AG10803 (cell line): ENCODE results near the gene DDX39B.

Experiments used
- DNase-seq: peaks from one replicate; pipeline ENCODE4 v3.0.0; 2010; ENCODE audit warnings: low read depth
- H3K4me3 ChIP-seq: 2 replicates; pipeline ENCODE4 v1.5.1; 2011; ENCODE audit warnings: mild to moderate bottlenecking, low read length, control low read depth
- CTCF ChIP-seq: conservative IDR thresholded peaks from 2 replicates; pipeline ENCODE4 v1.5.1; 2011; ENCODE audit warnings: mild to moderate bottlenecking, low read length, control low read depth, inconsistent platforms

DDX39B gene

GRCh38 chr6:31579119-31579505 lies 37.3 kb upstream of the DDX39B start:
- no peak for DNase-seq
- H3K4me3 ChIP-seq = no peak overlapping the region
- TF ChIP-seq CTCF = no peak

GRCh38 chr6:31578184-31579118 lies 36.6 kb upstream of the DDX39B start:
- H3K4me3 ChIP-seq = no peak overlapping the region
- no peak for DNase-seq
- no peak for TF ChIP-seq CTCF

GRCh38 chr6:31577579-31577966 lies 35.8 kb upstream of the DDX39B start:
- DNase-seq = no peak
- TF ChIP-seq CTCF = no peak
- no peak overlapping the region for H3K4me3 ChIP-seq

- DNase-seq = no peak
- H3K4me3 ChIP-seq = no peak overlapping the region
- TF ChIP-seq CTCF = no peak
Measured at GRCh38 chr6:31576897-31577578, 35.2 kb upstream of the DDX39B start.

GRCh38 chr6:31575952-31576685 lies 34.3 kb upstream of the DDX39B start:
- no peak for DNase-seq
- no peak overlapping the region for H3K4me3 ChIP-seq
- TF ChIP-seq CTCF = no peak

GRCh38 chr6:31575335-31575901 lies 33.6 kb upstream of the DDX39B start, which contains the start of gene TNF:
Gene TNF (plus strand): TSS chr6:31575565. CDS start chr6:31575742, 177 bp downstream.
- DNase-seq = no peak
- no peak within 1 kb of the TSS for H3K4me3 ChIP-seq
- no peak for TF ChIP-seq CTCF
